H7 (cell line): Measurements from ENCODE around the gene VIPR1. TPM values are rescaled to one million over a fixed set of nuclear protein-coding genes. Genes with fewer than 3 reads are reported as not detected.
A peak's percentile ranks its signal among the peaks of the same experiment; 100 is the strongest.

ENCODE experiments used
- DNase-seq: peaks from one replicate; pipeline ENCODE4 v3.0.0; 2012
- H3K27me3 ChIP-seq: 2 replicates; pipeline ENCODE4 v1.6.0; 2011; ENCODE audit warnings: mild to moderate bottlenecking, low read length; ENCODE audit not compliant: control insufficient read depth, insufficient read depth
- H3K36me3 ChIP-seq: replicated peaks from 2 replicates; pipeline ENCODE4 v1.5.1; 2011; ENCODE audit warnings: low read length; ENCODE audit not compliant: control insufficient read depth, insufficient read depth
- H3K4me3 ChIP-seq: 2 replicates; pipeline ENCODE4 v1.5.1; 2011; ENCODE audit warnings: low read depth, mild to moderate bottlenecking, control low read depth, low read length, moderate library complexity; ENCODE audit not compliant: insufficient read depth
- total RNA-seq: library from RNA; depleted of rRNA; stranded (reverse); fragments of >200 nt; shearing (Covaris generic); gene quantifications from 2 replicates; pipeline ENCODE4 v1.2.3, GENCODE V29; 2014

VIPR1 gene
- total RNA-seq, 1 experiment from 2014 or later: 2.2 TPM

- peaks cover 40% of the 10 kb centered on the region for H3K27me3 ChIP-seq
- no peaks in the 10 kb centered on the region for H3K36me3 ChIP-seq
- H3K4me3 ChIP-seq: peak overlapping the region; percentile 49
- peak; percentile 80 for DNase-seq
Observed at GRCh38 chr3:42501321-42501680, 1.1 kb upstream of the VIPR1 start.

DNA sequence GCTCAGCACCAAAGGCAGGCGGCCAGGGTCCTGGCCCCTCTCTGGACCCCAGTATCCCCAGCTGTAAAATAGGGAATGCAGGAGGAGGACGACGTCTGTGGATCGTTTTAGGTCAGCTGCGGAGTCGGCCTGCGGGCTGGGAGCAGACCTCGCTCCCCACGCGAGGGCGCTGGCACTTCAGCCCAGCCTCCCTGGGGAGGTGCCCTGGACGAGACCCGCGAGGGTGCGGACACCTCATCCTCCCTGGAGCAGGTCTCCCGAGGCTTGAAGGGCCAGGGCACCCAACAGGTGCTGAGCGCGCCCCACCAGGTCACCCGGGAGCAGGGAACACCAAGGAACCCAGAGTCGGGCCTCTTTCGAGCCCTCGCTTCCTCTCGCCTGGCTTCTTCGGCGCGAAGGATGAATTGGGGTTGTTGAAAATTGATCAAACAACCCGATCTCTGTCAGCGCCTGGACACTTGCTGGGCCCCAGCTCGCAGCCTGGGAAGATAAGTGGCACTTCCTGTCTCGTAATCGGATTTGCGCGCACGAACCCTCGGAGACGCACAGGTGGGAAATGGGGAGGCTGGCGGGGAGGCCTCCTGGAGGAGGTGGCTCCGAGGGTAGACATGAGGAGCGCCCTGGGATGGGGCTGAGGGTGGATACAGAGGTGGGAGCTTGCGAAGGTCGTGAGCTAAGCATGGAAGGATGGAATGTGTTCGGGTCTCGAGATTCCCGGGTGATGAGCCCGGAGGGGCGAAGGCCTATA lies 588 bp upstream of the VIPR1 start:
- Histone ChIP-seq H3K4me3 (peak overlapping the region; percentile 49), H3K27me3 (peaks cover 40% of the 10 kb centered on the region), H3K36me3 (no peaks in the 10 kb centered on the region)
- peak; percentile 86 for DNase-seq

DNA sequence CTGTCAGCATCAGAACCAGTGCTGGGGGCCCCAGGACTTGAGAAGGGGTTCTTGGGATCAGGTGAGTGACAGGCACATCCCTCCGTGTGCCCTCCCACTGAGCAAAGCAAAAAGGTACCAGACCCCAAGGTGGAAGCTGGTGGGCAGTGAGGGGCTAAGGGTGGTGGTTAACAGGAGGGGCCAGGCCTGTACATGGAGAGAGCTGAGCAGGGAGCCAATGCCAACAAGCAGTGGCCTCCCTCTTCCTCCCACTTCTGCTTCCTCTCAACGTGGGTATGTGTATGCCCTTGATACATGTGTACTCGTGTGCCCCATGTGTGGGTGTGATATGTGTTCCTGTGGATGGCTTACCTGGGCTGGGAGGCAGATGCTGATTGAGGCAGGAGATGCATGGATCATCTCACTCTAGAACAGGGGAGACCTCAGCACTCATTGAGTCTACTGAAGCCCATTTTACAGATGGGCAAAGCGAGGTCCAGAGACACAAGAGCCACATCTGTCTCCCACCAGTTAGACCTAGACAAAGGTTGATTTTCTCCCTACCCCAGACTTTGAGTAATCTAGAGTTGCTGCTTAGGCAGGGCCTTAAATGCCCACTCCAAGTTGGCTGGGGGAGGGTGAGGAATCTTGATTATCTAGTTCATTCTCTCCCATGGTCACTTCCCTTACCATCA lies 945 bp downstream of the VIPR1 start:
- H3K4me3 ChIP-seq: peak overlapping the region; percentile 49; the same call in 1 of the 2 replicates
- no peak for DNase-seq

GRCh38 chr3:42503957-42504333 lies 1.5 kb downstream of the VIPR1 start:
- no peak overlapping the region for H3K4me3 ChIP-seq
- H3K36me3 ChIP-seq: no peaks in the 10 kb centered on the region
- DNase-seq: no peak
- H3K27me3 ChIP-seq: peaks cover 37% of the 10 kb centered on the region

More for the DNA sequence above, 945 bp downstream of the VIPR1 start:
- H3K36me3 ChIP-seq: no peaks in the 10 kb centered on the region
- peaks cover 37% of the 10 kb centered on the region for H3K27me3 ChIP-seq

GRCh38 chr3:42504334-42505127 lies 2.1 kb downstream of the VIPR1 start:
- Histone ChIP-seq H3K36me3 (no peaks in the 10 kb centered on the region), H3K4me3 (no peak overlapping the region), H3K27me3 (peaks cover 33% of the 10 kb centered on the region)
- DNase-seq: no peak

GRCh38 chr3:42505128-42505848 lies 2.8 kb downstream of the VIPR1 start:
- Histone ChIP-seq H3K36me3 (no peaks in the 10 kb centered on the region), H3K4me3 (no peak overlapping the region), H3K27me3 (peaks cover 28% of the 10 kb centered on the region)
- no peak for DNase-seq

DNA sequence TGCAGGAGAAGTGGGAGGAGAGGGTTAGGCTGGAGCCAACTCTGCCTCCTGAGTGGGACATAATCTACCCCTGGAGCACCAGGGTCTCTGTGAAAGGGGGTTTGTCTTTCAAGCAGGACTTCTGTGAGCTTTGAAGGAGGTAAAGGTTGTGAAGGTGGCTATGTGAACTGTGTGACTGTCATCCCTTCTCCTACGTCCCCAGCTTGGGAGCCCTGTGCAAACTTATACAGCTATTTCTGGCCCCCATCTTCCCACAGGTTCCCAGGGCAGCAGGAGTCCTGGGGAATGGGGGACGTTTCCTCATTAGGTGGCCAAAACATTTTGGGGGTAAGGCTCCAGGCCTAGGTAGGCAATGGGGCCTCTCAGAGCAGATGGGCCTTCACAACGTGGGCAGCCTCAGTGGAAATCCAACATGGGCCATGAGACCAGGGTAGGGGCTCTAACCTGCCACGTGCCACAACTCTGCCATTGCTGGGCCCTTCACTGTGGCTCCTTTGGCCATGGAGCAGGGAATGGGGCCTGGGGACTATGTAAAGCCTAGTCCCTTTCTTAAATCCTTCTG lies 3.5 kb downstream of the VIPR1 start:
- no peak for DNase-seq
- Histone ChIP-seq H3K27me3 (peaks cover 22% of the 10 kb centered on the region), H3K36me3 (no peaks in the 10 kb centered on the region), H3K4me3 (no peak overlapping the region)

DNA sequence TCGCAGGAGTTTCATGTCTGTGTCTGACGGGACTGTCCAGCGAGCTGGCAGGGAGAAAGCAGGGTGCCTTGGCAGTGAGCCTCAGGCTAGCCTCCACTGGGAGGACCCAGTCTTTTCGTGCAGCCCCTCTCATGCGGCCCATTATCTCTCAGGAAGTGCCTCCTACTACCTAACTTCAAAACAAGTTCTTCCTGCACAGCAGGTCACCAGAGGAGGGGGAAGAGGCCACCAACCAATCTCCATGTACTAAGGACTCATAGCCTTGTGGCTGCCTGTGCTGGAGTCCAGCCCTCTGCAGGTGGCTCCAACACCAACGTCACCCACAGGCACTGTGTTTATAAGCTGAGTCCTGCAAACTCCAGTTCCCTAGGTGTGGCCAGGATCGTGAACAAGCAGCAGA lies 4.8 kb downstream of the VIPR1 start:
- H3K27me3 ChIP-seq: peaks cover 10% of the 10 kb centered on the region
- DNase-seq: peak; percentile 56
- no peaks in the 10 kb centered on the region for H3K36me3 ChIP-seq
- H3K4me3 ChIP-seq: no peak overlapping the region

GRCh38 chr3:42507761-42508335 lies 5.4 kb downstream of the VIPR1 start:
- Histone ChIP-seq H3K4me3 (no peak overlapping the region), H3K27me3 (peaks cover 9% of the 10 kb centered on the region), H3K36me3 (no peaks in the 10 kb centered on the region)
- no peak for DNase-seq

DNA sequence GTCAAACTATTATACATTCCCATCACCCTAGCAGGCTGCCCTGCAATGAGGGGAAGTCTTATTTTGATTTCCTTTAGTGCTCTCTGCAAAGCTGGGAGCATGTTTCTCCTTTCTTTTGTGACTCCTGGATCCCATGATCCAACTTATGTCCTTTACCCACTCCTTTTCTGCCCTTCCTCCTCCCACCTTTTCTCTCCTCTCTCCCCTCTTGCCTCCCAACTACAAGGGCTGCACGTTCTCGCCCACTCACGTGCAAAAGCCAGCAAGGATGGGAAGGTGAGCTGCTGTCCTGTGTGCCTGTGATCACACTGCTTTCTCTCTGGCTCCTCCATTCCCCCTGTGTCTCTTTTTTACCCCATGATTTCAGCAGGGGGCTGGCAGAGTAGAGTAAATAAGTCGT lies 6.1 kb downstream of the VIPR1 start:
- no peak for DNase-seq
- H3K27me3 ChIP-seq: peaks cover 2% of the 10 kb centered on the region
- no peaks in the 10 kb centered on the region for H3K36me3 ChIP-seq

DNA sequence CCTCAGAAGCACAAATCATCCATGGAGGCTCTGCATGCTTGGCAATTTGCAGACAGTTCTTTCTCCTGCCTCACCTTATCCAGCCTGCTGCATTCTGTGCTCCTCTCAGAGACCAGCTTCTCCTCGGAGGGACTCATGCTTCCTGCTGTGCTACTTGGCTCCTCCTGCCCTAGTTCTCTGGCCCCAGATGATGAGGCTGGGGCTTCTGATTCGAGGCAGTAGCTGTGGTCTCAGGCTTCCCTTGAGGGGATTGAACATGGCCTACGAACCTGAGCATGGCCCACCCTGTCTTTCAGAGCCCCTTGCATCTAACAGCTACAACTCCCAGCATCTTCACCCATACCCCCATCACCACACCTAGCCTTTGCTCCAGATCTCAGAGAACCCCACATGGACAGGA lies 6.7 kb downstream of the VIPR1 start:
- no peak overlapping the region for H3K4me3 ChIP-seq
- no peak for DNase-seq
- no peaks in the 10 kb centered on the region for H3K36me3 ChIP-seq
- H3K27me3 ChIP-seq: no peaks in the 10 kb centered on the region; the same call in 1 of the 2 replicates

More for the DNA sequence above, 6.1 kb downstream of the VIPR1 start:
- no peak overlapping the region for H3K4me3 ChIP-seq

GRCh38 chr3:42510325-42510724 lies 7.9 kb downstream of the VIPR1 start:
- no peak overlapping the region for H3K4me3 ChIP-seq
- no peak for DNase-seq
- H3K36me3 ChIP-seq: no peaks in the 10 kb centered on the region
- H3K27me3 ChIP-seq: no peaks in the 10 kb centered on the region

DNA sequence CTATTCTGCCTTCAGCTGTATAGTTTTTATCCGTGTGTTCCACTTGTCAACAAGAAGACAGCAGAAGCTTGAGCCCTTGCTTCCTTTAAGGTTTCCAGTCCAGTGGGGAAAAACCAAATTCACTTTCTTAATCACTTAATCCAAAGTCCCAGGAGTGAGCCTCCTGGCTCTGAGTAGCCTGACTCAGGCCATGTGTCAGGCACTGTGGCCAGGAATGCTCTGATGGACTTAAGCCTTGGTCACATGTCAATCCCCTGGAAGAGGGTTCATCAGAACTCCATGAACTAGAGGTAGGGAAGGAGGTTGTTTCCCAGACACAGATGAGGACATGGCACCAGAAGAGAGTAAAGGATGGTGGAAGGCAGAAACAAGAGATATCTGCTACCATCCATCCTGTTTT lies 8.8 kb downstream of the VIPR1 start:
- Histone ChIP-seq H3K4me3 (no peak overlapping the region), H3K36me3 (0 out of 2 replicates have a peak, but pooled peaks cover 1% of the 10 kb centered on the region), H3K27me3 (no peaks in the 10 kb centered on the region)
- DNase-seq: no peak

DNA sequence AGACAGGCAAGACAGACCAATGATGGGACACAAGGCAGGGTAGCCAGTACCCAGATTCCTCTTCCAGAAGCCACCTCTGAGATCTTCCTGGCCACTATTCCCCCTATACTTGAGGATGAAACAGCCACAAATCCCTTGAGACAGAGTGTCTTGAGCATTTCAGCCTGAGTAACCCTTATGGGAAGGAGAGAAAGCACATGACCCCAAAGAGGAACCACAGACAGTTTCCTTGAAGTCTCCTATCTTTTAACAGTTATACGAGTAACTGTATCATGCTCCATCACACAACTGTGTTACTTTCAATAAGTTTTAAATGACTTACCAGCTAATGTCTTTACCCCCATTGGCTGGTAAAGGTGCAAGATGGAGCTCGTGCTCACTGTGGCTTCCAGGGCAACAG lies 9.3 kb downstream of the VIPR1 start:
- Histone ChIP-seq H3K36me3 (0 out of 2 replicates have a peak, but pooled peaks cover 1% of the 10 kb centered on the region), H3K4me3 (no peak overlapping the region), H3K27me3 (no peaks in the 10 kb centered on the region)
- DNase-seq: no peak
